Endothelial cell of umbilical vein (primary cell): Measurements from ENCODE around the gene CMIP. TPM values are rescaled to one million over a fixed set of nuclear protein-coding genes. Genes with fewer than 3 reads are reported as not detected.

ENCODE experiments used
- BruUV-seq: library from RNA; stranded (reverse); fragments of 400-500 nt; replicated peaks from 2 replicates; lab custom pipeline; 2021; lab: Mats Ljungman, UMichigan
- CTCF ChIA-PET: fragments of 300-600, 350-600 bp; sonication (Branson Sonifier 250); formaldehyde crosslinking; loops from one replicate; lab custom pipeline; 2021; ENCODE audit warnings: antibody characterized with exemption, inconsistent platforms; lab: Charles Lee
- POLR2A ChIA-PET: fragments of 300-600, 350-600 bp; sonication (Branson Sonifier 250); formaldehyde crosslinking; loops from one replicate; lab custom pipeline; 2021; ENCODE audit warnings: antibody characterized with exemption, inconsistent platforms; lab: Charles Lee
- DNase-seq: peaks from one replicate; pipeline ENCODE4 v3.0.0-alpha.2; 2011; ENCODE audit warnings: low read depth, low spot score
- FAIRE-seq: peaks from 2 replicates; lab custom pipeline; 2011; peaks lifted over from hg19 to GRCh38; lab: Jason Lieb, UNC
- H2AFZ ChIP-seq: 2 replicates; pipeline ENCODE4 v1.6.0; 2012; ENCODE audit warnings: low read depth, low read length, control low read depth, inconsistent platforms
- H3K27ac ChIP-seq: 2 replicates; pipeline ENCODE4 v1.5.1; 2011; ENCODE audit warnings: low read depth, mild to moderate bottlenecking, control low read depth, low read length, moderate library complexity; ENCODE audit not compliant: insufficient read depth
- H3K27me3 ChIP-seq, 2 experiments: 2 replicates each; pipeline versions ENCODE4 v1.6.0 to v1.6.1; 2011; ENCODE audit warnings: low read length in 2 of 2, mixed read lengths in 1 of 2; ENCODE audit not compliant: control insufficient read depth in 2 of 2, insufficient read depth in 2 of 2
- H3K36me3 ChIP-seq, 2 experiments: 2 replicates in 1 of 2; 3 replicates in 1 of 2; pipeline ENCODE4 v1.5.1; 2011; ENCODE audit warnings: low read length in 2 of 2, mild to moderate bottlenecking in 1 of 2, moderate library complexity in 1 of 2; ENCODE audit not compliant: control insufficient read depth in 2 of 2, insufficient read depth in 2 of 2; ENCODE audit errors: extremely low read depth in 1 of 2
- H3K4me1 ChIP-seq: 3 replicates; pipeline ENCODE4 v1.5.1; 2011; ENCODE audit warnings: mild to moderate bottlenecking, low read length; ENCODE audit not compliant: control insufficient read depth, insufficient read depth; ENCODE audit errors: extremely low read depth
- H3K4me2 ChIP-seq: 2 replicates; pipeline ENCODE4 v1.6.1; 2011; ENCODE audit warnings: low read length, control low read depth, mixed read lengths; ENCODE audit not compliant: insufficient read depth
- H3K4me3 ChIP-seq, 3 experiments: fragments of 200-600 bp in 1 of 3; sonication (generic), shearing (Covaris generic) in 1 of 3; replicated peaks in 1 of 3; 2 replicates each; pipeline ENCODE4 v1.5.1; 2011 to 2016; ENCODE audit warnings: control low read depth in 3 of 3, low read length in 3 of 3, mild to moderate bottlenecking in 2 of 3, inconsistent platforms in 1 of 3, low read depth in 1 of 3, moderate library complexity in 1 of 3; ENCODE audit not compliant: insufficient read depth in 1 of 3
- H3K79me2 ChIP-seq: 2 replicates; pipeline ENCODE4 v1.6.0; 2012; ENCODE audit warnings: low read length, inconsistent platforms; ENCODE audit not compliant: control insufficient read depth, insufficient read depth
- H3K9ac ChIP-seq: replicated peaks from 2 replicates; pipeline ENCODE3; 2011; ENCODE audit warnings: low read length, control low read depth; ENCODE audit not compliant: insufficient read depth; ENCODE audit errors: extremely low read depth
- H3K9me1 ChIP-seq: replicated peaks from 3 replicates; pipeline ENCODE4 v1.6.0; 2011; ENCODE audit warnings: mild to moderate bottlenecking, low read length; ENCODE audit not compliant: control insufficient read depth, insufficient read depth; ENCODE audit errors: extremely low read depth
- H3K9me3 ChIP-seq: replicated peaks from 2 replicates; pipeline ENCODE4 v1.5.1; 2012; ENCODE audit warnings: low read length, inconsistent platforms; ENCODE audit not compliant: control insufficient read depth, insufficient read depth
- H4K20me1 ChIP-seq: replicated peaks from 2 replicates; pipeline ENCODE3; 2011; ENCODE audit warnings: mild to moderate bottlenecking, low read length; ENCODE audit not compliant: control insufficient read depth, insufficient read depth; ENCODE audit errors: extremely low read depth
- EZH2 ChIP-seq: IDR thresholded peaks from 2 replicates; pipeline ENCODE4 v1.6.1; 2012; ENCODE audit warnings: borderline replicate concordance, low read depth, mild to moderate bottlenecking, moderate library complexity, low read length, inconsistent platforms; ENCODE audit not compliant: severe bottlenecking
- GATA2 ChIP-seq: IDR thresholded peaks from 2 replicates; pipeline ENCODE4 v1.7.0; 2011; ENCODE audit warnings: low read depth, mild to moderate bottlenecking, moderate library complexity, mixed read lengths, low read length; ENCODE audit not compliant: insufficient read length, insufficient read depth
- MAX ChIP-seq: IDR thresholded peaks from 2 replicates; pipeline ENCODE4 v1.6.1; 2011; ENCODE audit not compliant: insufficient read depth, insufficient read length
- MYC ChIP-seq: IDR thresholded peaks from one replicate; pipeline ENCODE4 v1.6.1; 2011; ENCODE audit warnings: mild to moderate bottlenecking, low read depth, low read length
- POLR2A ChIP-seq: IDR thresholded peaks from 2 replicates; pipeline ENCODE4 v1.6.1; 2012; ENCODE audit warnings: low read depth, mild to moderate bottlenecking, control low read depth, low read length
- POLR2AphosphoS5 ChIP-seq: IDR thresholded peaks from 2 replicates; pipeline ENCODE4 v1.6.1; 2012; ENCODE audit warnings: low read depth, mild to moderate bottlenecking, control low read depth, low read length, moderate library complexity; ENCODE audit not compliant: insufficient read depth
- dilution Hi-C: fragments of 300-500 bp; cut with MboI; formaldehyde crosslinking; loops from one replicate; pipeline ENCODE4 v1.15.0; 2019; ENCODE audit warnings: low sequenced_read_pairs; ENCODE audit not compliant: extremely low pct_ligation_motif_present
- intact Hi-C: fragments of 100-400 bp; cut with micrococcal nuclease; formaldehyde crosslinking; loops from one replicate; pipeline ENCODE4 v1.10.0; 2022
- polyA plus RNA-seq, 4 experiments: library from polyadenylated mRNA; depleted of rRNA in 3 of 4; stranded (reverse) in 3 of 4; unstranded in 1 of 4; fragments of >200 nt; gene quantifications; 2 replicates each; pipeline versions ENCODE4 v1.2.1 to v1.2.3, GENCODE V29; 2011 to 2012; ENCODE audit warnings: missing spikeins in 1 of 4
- total RNA-seq: library from RNA; stranded (reverse); gene quantifications from 2 replicates; pipeline ENCODE4 v1.2.3, GENCODE V29; 2021

The CMIP gene
- total and polyA plus RNA-seq, 2 donors (not counting 3 experiments of a cell fraction or from before 2014, with no cell fraction given): 29.0 to 101 TPM

GRCh38 chr16:81526935-81527334 lies 82.3 kb downstream of the CMIP start:
- dilution Hi-C loops (no loop called here), intact Hi-C loops (no loop called here)
- TF ChIP-seq POLR2AphosphoS5 (peak; percentile 21), GATA2 (no peak)
- Histone ChIP-seq H3K79me2 (peaks cover 61% of the 10 kb centered on the region), H2AFZ (no peak overlapping the region), H3K27me3 (no peaks in the 10 kb centered on the region), H3K4me1 (peaks cover 18% of the 10 kb centered on the region), H3K4me3 (no peak overlapping the region), H3K27ac (peak overlapping the region; percentile 37), H3K4me2 (peak overlapping the region; percentile 3), H3K36me3 (peaks cover 0 to 8% of the 10 kb centered on the region in 2 experiments), H4K20me1 (no peaks in the 10 kb centered on the region), H3K9ac (peak overlapping the region; percentile 17), H3K9me3 (no peaks in the 10 kb centered on the region), H3K9me1 (no peaks in the 10 kb centered on the region)
- peak; percentile 53 for DNase-seq
- POLR2A ChIA-PET: no interaction called here
- CTCF ChIA-PET: interaction anchor here (0.7 to 1.9 kb wide), 9 partner anchors 27 to 161 kb away, joined by 3 to 6 read pairs (median 4); no protein-coding TSS in a partner anchor
- peak; percentile 31 for FAIRE-seq
- BruUV-seq: no TSS peak

GRCh38 chr16:81527477-81528178 lies 83.0 kb downstream of the CMIP start:
- H3K27me3 ChIP-seq: no peaks in the 10 kb centered on the region
- no peaks in the 10 kb centered on the region for H3K9me3 ChIP-seq
- POLR2A ChIA-PET: no interaction called here
- FAIRE-seq (no peak), DNase-seq (no peak)
- no peak overlapping the region for H3K9ac ChIP-seq
- no peak overlapping the region for H3K4me3 ChIP-seq
- CTCF ChIA-PET: interaction anchor here (0.6 to 1.9 kb wide), 8 partner anchors 8 to 162 kb away, joined by 3 to 6 read pairs (median 4); no protein-coding TSS in a partner anchor
- intact Hi-C loops (no loop called here), dilution Hi-C loops (no loop called here)
- peak overlapping the region; percentile 3 for H3K4me2 ChIP-seq
- peaks cover 0 to 10% of the 10 kb centered on the region in 2 experiments for H3K36me3 ChIP-seq
- BruUV-seq: no TSS peak
- no peaks in the 10 kb centered on the region for H3K9me1 ChIP-seq
- peaks cover 18% of the 10 kb centered on the region for H3K4me1 ChIP-seq
- H3K27ac ChIP-seq: no peak overlapping the region
- TF ChIP-seq POLR2A (no peak), MAX (no peak), MYC (no peak), EZH2 (no peak)
- peaks cover 62% of the 10 kb centered on the region for H3K79me2 ChIP-seq
- no peaks in the 10 kb centered on the region for H4K20me1 ChIP-seq
- H2AFZ ChIP-seq: no peak overlapping the region
